ENCODE results near the gene OR6P1.
A peak's percentile ranks its signal among the peaks of the same experiment; 100 is the strongest.

OR6P1 gene

DNA sequence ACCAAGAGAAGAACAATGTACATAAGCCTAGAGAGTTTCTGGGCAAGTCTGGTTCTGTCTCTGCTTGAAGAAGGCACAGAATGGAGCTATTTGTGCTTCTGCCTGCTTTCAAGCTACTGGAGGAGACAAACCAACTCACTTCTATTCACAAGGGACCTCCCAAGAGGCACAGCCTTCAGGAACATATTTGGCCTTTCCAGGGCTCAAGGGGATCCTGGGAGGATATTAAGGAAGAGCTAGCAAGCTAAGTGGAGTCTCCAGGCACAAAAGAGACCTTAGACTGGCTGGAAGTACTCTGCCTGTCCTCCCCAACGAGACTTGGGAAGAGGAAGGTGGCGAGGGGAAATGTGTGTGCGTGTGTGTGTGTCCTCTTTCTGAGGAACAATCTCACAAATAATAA, 16.0 kb downstream of the OR6P1 start, which contains the start of gene OR6Y1:
Gene OR6Y1 (minus strand): TSS at position 54 of the 400 bp plus-strand sequence. CDS start 6,300 bp downstream, outside the sequence.
- no peak within 1 kb of the TSS for H3K4me3 ChIP-seq (ENCODE audit: low read length)
- TF ChIP-seq, protein P1, sequence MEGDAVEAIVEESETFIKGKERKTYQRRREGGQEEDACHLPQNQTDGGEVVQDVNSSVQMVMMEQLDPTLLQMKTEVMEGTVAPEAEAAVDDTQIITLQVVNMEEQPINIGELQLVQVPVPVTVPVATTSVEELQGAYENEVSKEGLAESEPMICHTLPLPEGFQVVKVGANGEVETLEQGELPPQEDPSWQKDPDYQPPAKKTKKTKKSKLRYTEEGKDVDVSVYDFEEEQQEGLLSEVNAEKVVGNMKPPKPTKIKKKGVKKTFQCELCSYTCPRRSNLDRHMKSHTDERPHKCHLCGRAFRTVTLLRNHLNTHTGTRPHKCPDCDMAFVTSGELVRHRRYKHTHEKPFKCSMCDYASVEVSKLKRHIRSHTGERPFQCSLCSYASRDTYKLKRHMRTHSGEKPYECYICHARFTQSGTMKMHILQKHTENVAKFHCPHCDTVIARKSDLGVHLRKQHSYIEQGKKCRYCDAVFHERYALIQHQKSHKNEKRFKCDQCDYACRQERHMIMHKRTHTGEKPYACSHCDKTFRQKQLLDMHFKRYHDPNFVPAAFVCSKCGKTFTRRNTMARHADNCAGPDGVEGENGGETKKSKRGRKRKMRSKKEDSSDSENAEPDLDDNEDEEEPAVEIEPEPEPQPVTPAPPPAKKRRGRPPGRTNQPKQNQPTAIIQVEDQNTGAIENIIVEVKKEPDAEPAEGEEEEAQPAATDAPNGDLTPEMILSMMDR (conservative IDR thresholded peaks at IDR 0.05; ENCODE audit: low read depth, low read length) = no peak
- no peak for DNase-seq (ENCODE audit: low read depth)

DNA sequence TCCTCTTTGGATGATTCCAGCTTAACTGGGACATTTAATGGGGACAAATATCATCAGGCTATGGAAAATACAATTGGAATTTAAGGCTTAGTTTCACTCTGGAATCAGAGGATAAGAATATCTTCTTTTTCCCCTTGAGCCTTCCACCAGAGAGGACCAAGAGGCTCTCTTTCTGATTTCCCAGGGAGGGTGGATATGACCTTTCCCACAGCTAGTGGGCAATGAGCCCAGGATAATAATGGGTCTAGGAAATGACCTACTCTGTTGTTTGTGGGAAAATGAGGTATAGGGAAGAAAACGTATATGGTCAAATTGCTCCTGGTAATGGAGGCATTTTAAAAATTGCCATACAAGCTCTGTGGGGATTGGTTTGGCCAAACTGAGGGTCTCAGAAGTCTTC, 18.1 kb downstream of the OR6P1 start:
- DNase-seq (ENCODE audit: low read depth) = no peak
- TF ChIP-seq, protein P1 (conservative IDR thresholded peaks at IDR 0.05; ENCODE audit: low read depth, low read length) = no peak
- H3K4me3 ChIP-seq (ENCODE audit: low read length) = no peak overlapping the region

DNA sequence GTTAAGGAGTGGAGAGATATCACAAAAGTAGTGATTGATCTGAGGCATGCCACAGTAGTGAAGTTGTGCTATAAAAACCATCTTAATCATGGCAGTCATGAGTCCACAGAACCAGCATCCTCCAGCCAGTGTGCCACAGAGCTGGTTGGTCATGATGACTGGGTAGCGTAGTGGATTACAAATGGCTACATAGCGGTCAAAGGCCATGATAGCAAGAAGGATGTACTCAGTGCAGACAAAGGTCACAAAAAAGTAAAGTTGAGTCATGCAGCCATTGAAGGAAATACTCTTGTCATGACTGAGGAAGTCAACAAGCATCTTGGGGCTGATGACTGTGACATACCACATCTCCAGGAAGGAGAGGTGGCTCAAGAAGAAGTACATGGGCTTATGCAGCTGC, 22.8 kb downstream of the OR6P1 start:
- DNase-seq (ENCODE audit: low read depth) = no peak
- TF ChIP-seq, protein P1 (conservative IDR thresholded peaks at IDR 0.05; ENCODE audit: low read depth, low read length) = no peak

DNA sequence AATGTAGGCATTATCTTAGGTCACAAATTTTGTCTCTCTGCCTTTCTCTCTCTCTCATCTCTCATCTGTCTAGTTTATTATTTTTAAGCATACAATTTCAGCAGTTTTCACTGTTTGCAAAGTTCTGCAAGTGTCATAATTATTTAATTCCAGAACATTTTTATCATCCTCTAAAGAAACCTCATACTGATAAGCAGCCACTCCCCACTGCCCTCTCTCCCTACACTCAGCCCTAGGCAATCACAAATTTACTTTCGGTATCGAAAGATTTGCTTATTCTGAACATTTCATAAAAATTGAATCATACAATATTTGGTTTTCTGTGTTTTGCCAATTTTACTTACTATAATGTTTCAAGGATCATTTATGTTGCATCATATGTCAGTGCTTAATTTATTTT, 32.8 kb downstream of the OR6P1 start:
- H3K4me3 ChIP-seq (ENCODE audit: low read length) = no peak overlapping the region
- DNase-seq (ENCODE audit: low read depth) = no peak
- TF ChIP-seq, protein P1 (conservative IDR thresholded peaks at IDR 0.05; ENCODE audit: low read depth, low read length) = no peak

More for the DNA sequence above, 22.8 kb downstream of the OR6P1 start:
- no peak overlapping the region for H3K4me3 ChIP-seq (ENCODE audit: low read length)

- no peak for DNase-seq (ENCODE audit: low read depth)
- no peak overlapping the region for H3K4me3 ChIP-seq (ENCODE audit: low read length)
- TF ChIP-seq, protein P1 (conservative IDR thresholded peaks at IDR 0.05; ENCODE audit: low read depth, low read length) = no peak
Observed at GRCh38 chr1:158534496-158534895, 35.9 kb downstream of the OR6P1 start.

DNA sequence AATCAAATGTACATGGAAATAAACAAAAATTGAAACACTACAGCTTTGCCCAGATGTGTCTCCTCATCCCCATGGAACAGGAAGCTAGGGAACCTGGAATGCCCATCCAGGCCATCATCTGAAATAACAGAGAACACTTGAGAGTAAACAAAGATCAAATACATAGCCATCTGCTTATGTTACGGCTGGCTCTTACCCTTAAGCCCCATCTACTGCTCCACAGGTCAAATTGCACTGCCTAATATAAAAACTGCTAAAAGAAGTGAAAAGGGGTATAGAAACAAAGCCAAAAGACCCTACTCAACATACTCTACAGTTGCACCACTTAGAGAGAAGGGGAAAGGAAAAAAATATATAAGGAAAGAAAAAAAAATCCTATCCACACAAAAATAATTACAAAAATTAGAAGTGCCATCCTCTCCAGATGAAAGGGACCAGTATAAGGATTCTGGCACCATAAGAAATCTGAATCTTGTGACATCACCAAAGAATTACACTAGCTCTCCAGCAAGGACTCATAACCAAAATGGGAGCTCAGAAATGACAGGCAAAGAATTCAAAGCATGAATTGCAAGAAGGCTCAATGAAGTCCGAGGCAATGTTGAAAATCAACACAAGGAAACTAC, 43.1 kb downstream of the OR6P1 start:
- no peak for DNase-seq (ENCODE audit: low read depth)
- TF ChIP-seq, protein P1 (conservative IDR thresholded peaks at IDR 0.05; ENCODE audit: low read depth, low read length) = peak; percentile 40
- H3K4me3 ChIP-seq (ENCODE audit: low read length) = no peak overlapping the region

DNA sequence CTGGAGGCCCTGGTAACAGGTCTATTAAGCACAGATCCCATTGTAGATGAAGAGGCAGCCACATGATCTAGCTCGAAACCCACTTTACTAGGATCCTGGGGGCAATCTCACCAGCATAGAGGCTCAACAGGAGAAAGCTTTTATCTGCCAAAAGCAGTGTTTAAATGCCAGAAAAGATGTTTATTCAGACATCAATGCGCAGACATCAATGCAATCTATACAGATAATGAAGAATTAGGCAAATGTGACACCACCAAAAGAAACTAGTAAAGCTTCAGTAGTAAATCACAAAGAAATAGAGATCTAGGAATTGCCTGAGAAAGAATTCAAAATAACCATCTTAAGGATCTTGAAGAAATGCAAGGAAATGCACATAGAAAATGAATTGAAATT, 48.7 kb downstream of the OR6P1 start:
- TF ChIP-seq, protein P1 (conservative IDR thresholded peaks at IDR 0.05; ENCODE audit: low read depth, low read length) = no peak
- DNase-seq (ENCODE audit: low read depth) = no peak
- no peak overlapping the region for H3K4me3 ChIP-seq (ENCODE audit: low read length)

Data from retinal pigment epithelial cell (primary cell).